ENCODE results near the gene STXBP5L. TPM values are rescaled to one million over a fixed set of nuclear protein-coding genes. Genes with fewer than 3 reads are reported as not detected.
"Not testable (repeated sequence)": the region's sequence is repeated elsewhere in the genome, so short reads cannot be mapped to it uniquely, and the experiment has no call there.

The STXBP5L gene
- total and polyA plus RNA-seq, 2 donors = 1.8 to 3.4 TPM

GRCh38 chr3:121355960-121356359 is 448.0 kb downstream of the STXBP5L start:
- not testable (repeated sequence) for H3K4me3 ChIP-seq (ENCODE audit: low read depth, low read length); H3K27ac ChIP-seq (ENCODE audit: low read depth); H3K4me1 ChIP-seq (ENCODE audit: insufficient read depth); H3K36me3 ChIP-seq (ENCODE audit: insufficient read depth); DNase-seq (ENCODE audit: extremely low spot score)
- WGBS = 85% methylated on average over 5 of the region's 5 CpGs

GRCh38 chr3:121362035-121362734 is 454.2 kb downstream of the STXBP5L start:
- H3K4me1 ChIP-seq (ENCODE audit: insufficient read depth) = no peaks in the 10 kb centered on the region
- WGBS = 57% methylated on average over 2 of the region's 2 CpGs
- H3K4me3 ChIP-seq (ENCODE audit: low read depth, low read length) = no peak overlapping the region
- H3K36me3 ChIP-seq (ENCODE audit: insufficient read depth) = no peaks in the 10 kb centered on the region
- no peak overlapping the region for H3K27ac ChIP-seq (ENCODE audit: low read depth)
- no peak for DNase-seq (ENCODE audit: extremely low spot score)

GRCh38 chr3:121388308-121388707 is 480.3 kb downstream of the STXBP5L start:
- H3K27ac ChIP-seq (ENCODE audit: low read depth); H3K36me3 ChIP-seq (ENCODE audit: insufficient read depth); H3K4me3 ChIP-seq (ENCODE audit: low read depth, low read length); DNase-seq (ENCODE audit: extremely low spot score); H3K4me1 ChIP-seq (ENCODE audit: insufficient read depth): not testable (repeated sequence)
- WGBS = 76% methylated on average over 3 of the region's 3 CpGs

GRCh38 chr3:121395967-121396366 is 488.0 kb downstream of the STXBP5L start:
- H3K4me1 ChIP-seq (ENCODE audit: insufficient read depth); DNase-seq (ENCODE audit: extremely low spot score); H3K27ac ChIP-seq (ENCODE audit: low read depth); H3K36me3 ChIP-seq (ENCODE audit: insufficient read depth); H3K4me3 ChIP-seq (ENCODE audit: low read depth, low read length): not testable (repeated sequence)
- WGBS = 0% methylated on average over 1 of the region's 1 CpG

- not testable (repeated sequence) for H3K4me3 ChIP-seq (ENCODE audit: low read depth, low read length); H3K4me1 ChIP-seq (ENCODE audit: insufficient read depth); DNase-seq (ENCODE audit: extremely low spot score); H3K36me3 ChIP-seq (ENCODE audit: insufficient read depth); H3K27ac ChIP-seq (ENCODE audit: low read depth)
- WGBS = 59% methylated on average over 8 of the region's 8 CpGs
These were observed 490.0 kb downstream of the STXBP5L start for GRCh38 chr3:121398051-121398450.

- no peak overlapping the region for H3K27ac ChIP-seq (ENCODE audit: low read depth)
- no peaks in the 10 kb centered on the region for H3K36me3 ChIP-seq (ENCODE audit: insufficient read depth)
- no peak overlapping the region for H3K4me3 ChIP-seq (ENCODE audit: low read depth, low read length)
- DNase-seq (ENCODE audit: extremely low spot score) = no peak
- no peaks in the 10 kb centered on the region for H3K4me1 ChIP-seq (ENCODE audit: insufficient read depth)
These were observed 491.8 kb downstream of the STXBP5L start for GRCh38 chr3:121399820-121400219.

- WGBS = 39% methylated on average over 1 of the region's 1 CpG
These were observed 497.6 kb downstream of the STXBP5L start for GRCh38 chr3:121405631-121406030.

GRCh38 chr3:121411523-121411922 is 503.5 kb downstream of the STXBP5L start:
- Histone ChIP-seq H3K27ac (ENCODE audit: low read depth) (no peak overlapping the region), H3K4me3 (ENCODE audit: low read depth, low read length) (no peak overlapping the region), H3K4me1 (ENCODE audit: insufficient read depth) (no peaks in the 10 kb centered on the region), H3K36me3 (ENCODE audit: insufficient read depth) (no peaks in the 10 kb centered on the region)
- DNase-seq (ENCODE audit: extremely low spot score) = no peak
- 91% methylated on average over 1 of the region's 1 CpG for WGBS

More at GRCh38 chr3:121405631-121406030, 497.6 kb downstream of the STXBP5L start:
- Histone ChIP-seq H3K4me1 (ENCODE audit: insufficient read depth) (no peaks in the 10 kb centered on the region), H3K4me3 (ENCODE audit: low read depth, low read length) (no peak overlapping the region), H3K36me3 (ENCODE audit: insufficient read depth) (no peaks in the 10 kb centered on the region), H3K27ac (ENCODE audit: low read depth) (no peak overlapping the region)
- no peak for DNase-seq (ENCODE audit: extremely low spot score)

GRCh38 chr3:121414924-121415323 is 506.9 kb downstream of the STXBP5L start:
- 72% methylated on average over 2 of the region's 2 CpGs for WGBS
- Histone ChIP-seq H3K4me1 (ENCODE audit: insufficient read depth) (no peaks in the 10 kb centered on the region), H3K4me3 (ENCODE audit: low read depth, low read length) (no peak overlapping the region), H3K36me3 (ENCODE audit: insufficient read depth) (no peaks in the 10 kb centered on the region), H3K27ac (ENCODE audit: low read depth) (no peak overlapping the region)
- no peak for DNase-seq (ENCODE audit: extremely low spot score)

- Histone ChIP-seq H3K4me1 (ENCODE audit: insufficient read depth) (no peaks in the 10 kb centered on the region), H3K4me3 (ENCODE audit: low read depth, low read length) (no peak overlapping the region), H3K27ac (ENCODE audit: low read depth) (no peak overlapping the region), H3K36me3 (ENCODE audit: insufficient read depth) (no peaks in the 10 kb centered on the region)
- no peak for DNase-seq (ENCODE audit: extremely low spot score)
- WGBS = 94% methylated on average over 6 of the region's 6 CpGs
These were observed 510.2 kb downstream of the STXBP5L start for GRCh38 chr3:121418182-121418581.

- no peaks in the 10 kb centered on the region for H3K36me3 ChIP-seq (ENCODE audit: insufficient read depth)
- no peaks in the 10 kb centered on the region for H3K4me1 ChIP-seq (ENCODE audit: insufficient read depth)
- no peak for DNase-seq (ENCODE audit: extremely low spot score)
- H3K27ac ChIP-seq (ENCODE audit: low read depth) = no peak overlapping the region
- no peak overlapping the region for H3K4me3 ChIP-seq (ENCODE audit: low read depth, low read length)
These were observed 516.5 kb downstream of the STXBP5L start for GRCh38 chr3:121424549-121424948.

GRCh38 chr3:121430664-121431215 is 522.7 kb downstream of the STXBP5L start:
- DNase-seq (ENCODE audit: extremely low spot score) = no peak
- no peak overlapping the region for H3K4me3 ChIP-seq (ENCODE audit: low read depth, low read length)
- no peaks in the 10 kb centered on the region for H3K36me3 ChIP-seq (ENCODE audit: insufficient read depth)

GRCh38 chr3:121431726-121432517 is 523.9 kb downstream of the STXBP5L start:
- 67% methylated on average over 5 of the region's 5 CpGs for WGBS
- H3K4me3 ChIP-seq (ENCODE audit: low read depth, low read length) = peak overlapping the region; percentile 15
- no peaks in the 10 kb centered on the region for H3K4me1 ChIP-seq (ENCODE audit: insufficient read depth)
- no peak overlapping the region for H3K27ac ChIP-seq (ENCODE audit: low read depth)
- no peaks in the 10 kb centered on the region for H3K36me3 ChIP-seq (ENCODE audit: insufficient read depth)
- no peak for DNase-seq (ENCODE audit: extremely low spot score)

More at GRCh38 chr3:121430664-121431215, 522.7 kb downstream of the STXBP5L start:
- H3K4me1 ChIP-seq (ENCODE audit: insufficient read depth) = no peaks in the 10 kb centered on the region
- no peak overlapping the region for H3K27ac ChIP-seq (ENCODE audit: low read depth)

- Histone ChIP-seq H3K36me3 (ENCODE audit: insufficient read depth) (no peaks in the 10 kb centered on the region), H3K27ac (ENCODE audit: low read depth) (no peak overlapping the region), H3K4me1 (ENCODE audit: insufficient read depth) (no peaks in the 10 kb centered on the region), H3K4me3 (ENCODE audit: low read depth, low read length) (no peak overlapping the region)
- no peak for DNase-seq (ENCODE audit: extremely low spot score)
- 97% methylated on average over 2 of the region's 2 CpGs for WGBS
These were observed 528.1 kb downstream of the STXBP5L start for GRCh38 chr3:121436074-121436473.

Data from urinary bladder (tissue), 4 donors.